ENCODE measurements around the gene SPECC1.

Gene SPECC1

DNA sequence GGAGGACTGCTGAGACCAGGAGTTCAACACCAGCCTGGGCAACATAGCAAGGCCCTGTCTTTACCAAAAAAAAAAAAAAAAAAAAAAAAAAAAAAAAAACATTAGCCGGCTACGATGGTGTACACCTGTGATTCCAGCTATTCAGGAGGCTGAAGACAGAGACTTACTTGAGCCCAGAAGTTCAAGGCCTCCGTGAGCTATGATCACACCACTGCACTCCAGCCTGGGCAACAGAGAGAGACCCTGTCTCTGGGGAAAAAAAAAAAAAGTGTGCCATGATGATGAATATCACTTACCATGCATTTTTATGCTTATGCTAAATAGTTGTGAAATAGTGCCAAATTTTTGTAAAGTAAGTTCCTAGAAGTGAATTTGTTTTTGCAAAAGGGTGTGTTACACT lies 261.2 kb downstream of the SPECC1 start:
- TF ChIP-seq, protein P1, sequence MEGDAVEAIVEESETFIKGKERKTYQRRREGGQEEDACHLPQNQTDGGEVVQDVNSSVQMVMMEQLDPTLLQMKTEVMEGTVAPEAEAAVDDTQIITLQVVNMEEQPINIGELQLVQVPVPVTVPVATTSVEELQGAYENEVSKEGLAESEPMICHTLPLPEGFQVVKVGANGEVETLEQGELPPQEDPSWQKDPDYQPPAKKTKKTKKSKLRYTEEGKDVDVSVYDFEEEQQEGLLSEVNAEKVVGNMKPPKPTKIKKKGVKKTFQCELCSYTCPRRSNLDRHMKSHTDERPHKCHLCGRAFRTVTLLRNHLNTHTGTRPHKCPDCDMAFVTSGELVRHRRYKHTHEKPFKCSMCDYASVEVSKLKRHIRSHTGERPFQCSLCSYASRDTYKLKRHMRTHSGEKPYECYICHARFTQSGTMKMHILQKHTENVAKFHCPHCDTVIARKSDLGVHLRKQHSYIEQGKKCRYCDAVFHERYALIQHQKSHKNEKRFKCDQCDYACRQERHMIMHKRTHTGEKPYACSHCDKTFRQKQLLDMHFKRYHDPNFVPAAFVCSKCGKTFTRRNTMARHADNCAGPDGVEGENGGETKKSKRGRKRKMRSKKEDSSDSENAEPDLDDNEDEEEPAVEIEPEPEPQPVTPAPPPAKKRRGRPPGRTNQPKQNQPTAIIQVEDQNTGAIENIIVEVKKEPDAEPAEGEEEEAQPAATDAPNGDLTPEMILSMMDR (IDR thresholded peaks at IDR 0.05) = no peak

DNA sequence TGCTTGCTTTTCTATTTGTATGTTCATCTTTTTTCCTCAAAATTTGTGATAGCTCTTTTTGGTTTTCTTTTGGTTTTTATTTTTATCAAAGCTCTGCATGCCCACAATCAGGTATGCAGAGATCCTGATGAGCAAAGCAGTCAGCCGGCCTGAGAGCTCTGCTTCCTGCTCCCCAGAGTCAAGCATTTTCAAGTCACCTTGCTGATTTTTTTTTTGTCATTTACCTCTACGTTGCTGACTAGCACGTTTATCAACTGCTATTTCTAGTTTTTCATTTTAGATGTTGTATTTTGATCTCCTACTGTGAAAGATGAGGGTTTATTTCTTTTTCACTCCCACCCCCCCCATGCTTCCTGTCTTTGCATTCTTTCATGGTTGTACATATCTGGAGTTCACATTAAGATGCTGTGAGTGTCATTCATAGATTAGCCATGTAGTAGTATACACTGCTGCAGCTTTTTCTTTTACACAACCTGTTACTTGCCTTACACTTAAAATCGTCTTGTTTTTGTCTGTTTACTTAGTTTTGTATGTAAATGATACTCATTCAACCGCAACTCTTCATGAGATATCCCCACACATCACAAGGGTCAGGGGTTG lies 262.0 kb downstream of the SPECC1 start:
- TF ChIP-seq, protein P1 (IDR thresholded peaks at IDR 0.05) = no peak

DNA sequence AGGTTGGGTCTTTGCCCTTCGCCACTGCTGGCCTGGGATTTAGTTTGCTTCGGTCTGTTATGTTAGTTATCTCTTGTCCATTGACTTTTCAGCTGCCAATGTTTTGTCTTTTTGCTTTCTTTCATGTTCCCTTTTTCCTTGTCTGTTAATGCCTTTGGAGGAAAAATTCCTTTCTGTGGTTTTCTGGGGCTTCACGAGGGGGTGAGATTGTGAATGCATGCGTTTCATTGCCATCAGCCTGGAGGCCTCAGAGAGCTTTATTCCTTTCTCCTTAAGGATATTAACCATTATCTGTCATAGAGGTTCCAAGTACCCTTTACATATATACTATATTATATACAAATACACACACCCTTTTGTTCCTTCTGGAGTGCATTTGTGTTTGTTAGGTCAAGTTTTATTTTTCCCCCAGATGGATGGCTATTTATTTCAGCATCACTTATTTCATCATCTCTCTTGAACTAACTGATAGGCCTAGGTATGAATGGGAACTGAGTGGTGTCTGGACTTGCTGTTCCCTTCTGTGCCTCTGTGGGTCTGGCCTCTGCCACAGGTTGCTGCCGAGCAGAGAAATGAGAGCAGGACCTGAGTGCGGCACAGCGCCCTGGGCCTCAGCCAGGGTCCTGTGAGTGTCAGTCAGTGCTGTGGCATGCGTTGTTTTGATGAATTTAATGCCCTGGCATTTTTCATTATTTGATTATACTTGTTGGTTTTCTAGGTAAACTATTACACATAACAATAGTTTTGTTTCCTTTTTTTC lies 264.8 kb downstream of the SPECC1 start:
- TF ChIP-seq, protein P1 (IDR thresholded peaks at IDR 0.05) = no peak

DNA sequence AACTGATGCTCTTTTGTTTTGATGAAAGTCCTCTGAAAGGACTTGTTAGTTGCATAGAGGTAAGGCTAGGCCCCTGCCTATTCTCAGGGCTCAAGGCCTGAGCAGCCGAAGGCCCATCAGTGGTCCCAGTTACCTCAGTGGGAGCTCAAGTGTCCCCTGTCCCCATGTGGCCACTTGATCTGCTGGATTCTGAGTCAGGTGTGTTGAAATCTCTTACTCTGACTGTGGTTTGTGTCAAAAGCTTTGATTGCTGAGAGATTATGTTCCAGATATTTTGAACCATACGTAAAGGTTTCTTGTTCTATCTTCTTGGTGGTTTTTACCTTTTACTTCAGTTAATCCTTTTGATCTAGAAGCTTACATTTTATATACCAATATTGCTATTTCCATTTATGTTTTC lies 266.5 kb downstream of the SPECC1 start:
- TF ChIP-seq, protein P1 (IDR thresholded peaks at IDR 0.05) = no peak

DNA sequence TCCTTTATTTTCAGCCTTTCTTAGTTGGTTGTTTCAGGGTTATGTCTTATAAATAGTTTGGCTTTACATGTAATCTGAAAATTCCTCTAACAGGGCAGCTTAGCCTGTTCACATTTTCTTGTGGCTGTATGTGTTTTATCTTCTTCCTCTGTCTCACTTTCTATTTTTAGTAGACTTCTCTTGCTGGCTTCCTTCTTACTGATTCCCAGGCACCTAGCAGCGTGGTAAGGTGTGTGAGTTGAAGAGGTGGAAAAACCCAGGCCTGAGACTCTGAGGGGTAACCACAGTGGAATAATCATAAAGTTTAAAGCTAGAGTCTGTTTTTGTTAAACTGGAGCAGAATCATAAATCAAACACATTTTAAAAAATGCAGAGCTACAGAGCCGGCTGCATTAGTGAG lies 267.3 kb downstream of the SPECC1 start:
- TF ChIP-seq, protein P1 (IDR thresholded peaks at IDR 0.05) = no peak

DNA sequence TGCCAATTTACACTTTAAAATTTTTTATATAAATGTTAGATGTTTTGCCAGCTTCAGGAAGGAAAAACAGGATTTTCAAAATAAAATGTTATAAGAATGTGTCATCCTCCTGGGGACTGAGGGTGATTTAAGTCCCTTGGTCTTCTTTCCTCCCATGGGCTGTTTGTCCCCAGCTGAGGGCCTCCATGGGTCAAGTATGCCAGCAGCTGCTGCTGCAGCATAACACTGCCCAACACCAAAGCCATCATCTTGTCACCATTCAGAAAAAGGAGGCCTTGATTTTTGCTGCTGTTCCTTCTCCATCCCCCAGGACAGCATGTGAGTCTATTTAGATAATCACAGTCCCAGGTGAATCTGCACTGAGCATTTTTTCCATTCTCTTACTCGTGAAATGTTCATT lies 269.6 kb downstream of the SPECC1 start:
- TF ChIP-seq, protein P1 (IDR thresholded peaks at IDR 0.05) = no peak

DNA sequence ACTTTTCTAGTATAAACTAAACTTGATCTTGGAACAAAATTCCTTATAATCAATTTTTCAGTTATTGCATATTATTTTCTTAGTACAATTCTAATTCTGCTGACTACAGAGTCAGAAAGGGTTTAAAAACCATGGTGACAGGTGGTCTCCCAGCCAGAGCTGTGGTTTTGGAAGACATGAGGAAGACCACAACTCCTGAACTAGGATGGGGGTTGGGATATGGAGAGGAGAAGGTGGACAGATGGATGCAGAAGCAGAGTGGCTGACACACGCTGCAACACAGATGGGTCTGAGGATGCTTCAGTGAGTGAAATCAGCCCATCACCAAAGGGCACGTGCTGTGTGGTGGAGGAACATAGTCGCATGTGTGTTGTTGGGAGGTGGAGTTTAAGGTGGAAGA lies 270.5 kb downstream of the SPECC1 start:
- TF ChIP-seq, protein P1 (IDR thresholded peaks at IDR 0.05) = no peak
